HEK293 (cell line): ENCODE data around the gene LRBA.

Experiments used
- CTCF ChIP-seq: fragments of 450-650 bp; formaldehyde crosslinking; IDR thresholded peaks from 2 replicates; pipeline ENCODE4 v1.5.1; 2016; ENCODE audit warnings: missing biosample characterization, missing genetic modification characterization
- GLI2 ChIP-seq: fragments of 450-650 bp; formaldehyde crosslinking; IDR thresholded peaks from 2 replicates; pipeline ENCODE4; 2017; ENCODE audit warnings: missing biosample characterization, missing genetic modification characterization, low read depth, borderline replicate concordance
- MYNN ChIP-seq: fragments of 450-650 bp; formaldehyde crosslinking; IDR thresholded peaks from 2 replicates; pipeline ENCODE4 v1.5.1; 2016; ENCODE audit warnings: missing biosample characterization, missing genetic modification characterization, borderline replicate concordance
- TCF7L2 ChIP-seq: IDR thresholded peaks from 2 replicates; pipeline ENCODE4 v1.6.1; 2011; ENCODE audit warnings: low read depth, mild to moderate bottlenecking, inconsistent platforms, low read length, moderate library complexity, borderline replicate concordance
- TSHZ1 ChIP-seq: fragments of 450-650 bp; formaldehyde crosslinking; IDR thresholded peaks from 2 replicates; pipeline ENCODE4 v1.5.1; 2016; ENCODE audit warnings: missing biosample characterization, missing genetic modification characterization, borderline replicate concordance
- ZBTB1 ChIP-seq: fragments of 450-650 bp; formaldehyde crosslinking; IDR thresholded peaks from 2 replicates; pipeline ENCODE4 v1.5.1; 2016; ENCODE audit warnings: missing biosample characterization, missing genetic modification characterization
- ZNF121 ChIP-seq: fragments of 450-650 bp; formaldehyde crosslinking; IDR thresholded peaks from 2 replicates; pipeline ENCODE4 v1.5.1; 2016; ENCODE audit warnings: missing biosample characterization, missing genetic modification characterization
- ZNF155 ChIP-seq: fragments of 450-650 bp; formaldehyde crosslinking; IDR thresholded peaks from 2 replicates; pipeline ENCODE4 v1.5.1; 2016; ENCODE audit warnings: missing biosample characterization, missing genetic modification characterization
- ZNF214 ChIP-seq: fragments of 450-650 bp; formaldehyde crosslinking; IDR thresholded peaks from 2 replicates; pipeline ENCODE4 v1.5.1; 2017; ENCODE audit warnings: missing biosample characterization, mild to moderate bottlenecking, missing genetic modification characterization, borderline replicate concordance
- ZNF549 ChIP-seq: fragments of 450-650 bp; IDR thresholded peaks from 2 replicates; pipeline ENCODE4 v1.5.1; 2018; ENCODE audit warnings: missing biosample characterization, missing genetic modification characterization, mild to moderate bottlenecking, inconsistent platforms, moderate library complexity
- ZNF624 ChIP-seq: fragments of 450-650 bp; formaldehyde crosslinking; IDR thresholded peaks from 2 replicates; pipeline ENCODE4 v1.5.1; 2017; ENCODE audit warnings: missing biosample characterization, missing genetic modification characterization

- TF ChIP-seq ZNF214 (no peak), CTCF (tag by site-specific recombination) (no peak), ZBTB1 (tag by site-specific recombination) (no peak), ZNF549 (tag by site-specific recombination) (no peak), ZNF624 (no peak), GLI2 (tag by site-specific recombination) (no peak), TCF7L2 (no peak), MYNN (no peak), ZNF121 (no peak), TSHZ1 (tag by site-specific recombination) (no peak), ZNF155 (no peak)
Observed at GRCh38 chr4:150949342-150949741, 65.7 kb downstream of the LRBA start.
